ENCODE measurements around the gene PSMD7.

The PSMD7 gene
- total RNA-seq = 74.8 to 89.3 (median 81.2) reads per million in 4 donors

GRCh38 chr16:74296432-74297144, at the start of gene PSMD7:
Gene PSMD7 (plus strand): TSS chr16:74296814. CDS start chr16:74296915, 101 bp downstream.
- peak; percentile 76 to 92 (median 83) for DNase-seq

- DNase-seq = no peak
These were observed 47.4 kb upstream of the PSMD7 start for GRCh38 chr16:74249254-74249653.

- DNase-seq = no peak
These were observed 46.8 kb upstream of the PSMD7 start for GRCh38 chr16:74249846-74250245.

- DNase-seq = no peak
These were observed 44.3 kb upstream of the PSMD7 start for GRCh38 chr16:74252329-74252728.

- no peak for DNase-seq
These were observed 43.3 kb upstream of the PSMD7 start for GRCh38 chr16:74253161-74253938.

- no peak for DNase-seq
These were observed 39.6 kb upstream of the PSMD7 start for GRCh38 chr16:74257061-74257460.

GRCh38 chr16:74261068-74261467, 35.5 kb upstream of the PSMD7 start:
- no peak for DNase-seq

- no peak for DNase-seq
These were observed 31.8 kb upstream of the PSMD7 start for GRCh38 chr16:74264811-74265210.

GRCh38 chr16:74268372-74268782, 28.2 kb upstream of the PSMD7 start:
- DNase-seq = no peak

GRCh38 chr16:74271872-74272271, 24.7 kb upstream of the PSMD7 start:
- no peak for DNase-seq

- DNase-seq = peak in 1 of 5 donors; percentile 5
These were observed 21.5 kb upstream of the PSMD7 start for GRCh38 chr16:74275031-74275636.

GRCh38 chr16:74275711-74276110, 20.9 kb upstream of the PSMD7 start:
- no peak for DNase-seq

- no peak for DNase-seq
These were observed 18.6 kb upstream of the PSMD7 start for GRCh38 chr16:74277974-74278373.

GRCh38 chr16:74279266-74279665, 17.3 kb upstream of the PSMD7 start:
- no peak for DNase-seq

- DNase-seq = no peak
These were observed 16.8 kb upstream of the PSMD7 start for GRCh38 chr16:74279805-74280204.

GRCh38 chr16:74280448-74280847, 16.2 kb upstream of the PSMD7 start:
- no peak for DNase-seq

- DNase-seq = no peak
These were observed 15.3 kb upstream of the PSMD7 start for GRCh38 chr16:74281300-74281699.

- no peak for DNase-seq
These were observed 12.9 kb upstream of the PSMD7 start for GRCh38 chr16:74283716-74284115.

- no peak for DNase-seq
These were observed 8.5 kb upstream of the PSMD7 start for GRCh38 chr16:74288065-74288464.

GRCh38 chr16:74290356-74290755, 6.3 kb upstream of the PSMD7 start:
- no peak for DNase-seq

- DNase-seq = no peak
These were observed 5.4 kb upstream of the PSMD7 start for GRCh38 chr16:74291176-74291575.

- DNase-seq = no peak
These were observed 4.9 kb upstream of the PSMD7 start for GRCh38 chr16:74291577-74292208.

- DNase-seq = no peak
These were observed 546 bp upstream of the PSMD7 start for GRCh38 chr16:74296104-74296431.

Data from T-helper 1 cell (primary cell).